ENCODE data around the gene FZD4. TPM values are rescaled to one million over a fixed set of nuclear protein-coding genes. Genes with fewer than 3 reads are reported as not detected.

Gene FZD4
- total and polyA plus RNA-seq, 2 experiments from 2014 or later: 7.7 to 18.9 TPM

DNA sequence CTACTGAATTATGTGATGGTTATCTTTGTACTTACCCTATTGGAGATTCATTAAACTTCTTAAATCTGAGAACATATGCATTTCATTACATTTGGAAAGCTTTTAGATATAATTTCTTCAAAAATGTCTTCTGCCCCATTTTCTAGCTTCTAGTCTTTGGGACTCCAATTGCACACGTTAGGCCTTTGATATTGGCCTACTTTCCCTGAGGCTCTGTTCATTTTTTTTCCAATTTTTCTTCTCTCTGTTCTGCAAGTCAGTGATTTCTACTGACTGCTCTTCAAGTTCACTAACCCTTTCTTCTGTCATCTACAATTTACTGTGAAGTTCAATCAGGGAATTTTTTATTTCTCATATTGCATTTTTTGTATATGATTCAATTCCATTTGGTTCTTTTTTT lies 43.0 kb downstream of the FZD4 start:
- Histone ChIP-seq H3K79me2 (no peaks in the 10 kb centered on the region), H3K4me3 (no peak overlapping the region), H3K36me3 (replicated peaks; ENCODE audit: insufficient read depth, low read depth) (no peaks in the 10 kb centered on the region), H3K27ac (no peak overlapping the region), H3K4me2 (no peak overlapping the region), H3K27me3 (no peaks in the 10 kb centered on the region), H3K9me3 (ENCODE audit: low read depth) (no peaks in the 10 kb centered on the region), H3K9me2 (replicated peaks; ENCODE audit: insufficient read depth) (no peaks in the 10 kb centered on the region), H3K4me1 (ENCODE audit: insufficient read depth) (peaks cover 5% of the 10 kb centered on the region), H2AFZ (no peak overlapping the region), H4K20me1 (ENCODE audit: insufficient read depth, poor library complexity, severe bottlenecking) (no peaks in the 10 kb centered on the region)
- TF ChIP-seq CTCF (IDR thresholded peaks at IDR 0.05; ENCODE audit: poor library complexity): no peak
- no peak for TF ChIP-seq EZH2phosphoT487 (IDR thresholded peaks at IDR 0.05; ENCODE audit: low read depth, severe bottlenecking, unreplicated experiment)
- no peak for TF ChIP-seq EZH2 (IDR thresholded peaks at IDR 0.05; ENCODE audit: borderline replicate concordance)
- no peak for DNase-seq (ENCODE audit: low spot score)
- WGBS (ENCODE audit: low lambda C conversion rate, missing lambda C conversion rate): 0% methylated on average over 1 of the region's 1 CpG

DNA sequence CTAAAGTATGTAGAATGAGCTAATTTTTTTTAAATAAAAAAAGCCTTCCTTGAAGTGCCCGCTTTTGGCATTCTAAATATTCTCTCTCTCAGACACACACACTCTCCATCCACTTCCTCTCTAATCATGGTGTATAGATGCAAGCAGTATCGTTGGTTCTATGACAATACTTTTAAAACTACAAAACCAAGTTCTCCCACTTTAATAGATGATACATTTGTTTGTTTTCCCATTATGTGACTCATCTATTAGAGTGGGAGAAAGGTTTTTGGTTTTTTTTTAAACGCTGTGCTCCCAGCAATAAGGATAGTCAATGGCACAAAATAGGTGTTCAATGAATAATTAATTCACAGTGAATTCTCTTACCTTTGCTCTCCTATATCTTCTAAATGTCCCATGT lies 44.6 kb downstream of the FZD4 start:
- H3K9me3 ChIP-seq (ENCODE audit: low read depth): no peaks in the 10 kb centered on the region
- H3K36me3 ChIP-seq (replicated peaks; ENCODE audit: insufficient read depth, low read depth): no peaks in the 10 kb centered on the region
- TF ChIP-seq EZH2phosphoT487 (IDR thresholded peaks at IDR 0.05; ENCODE audit: low read depth, severe bottlenecking, unreplicated experiment) (no peak), EZH2 (IDR thresholded peaks at IDR 0.05; ENCODE audit: borderline replicate concordance) (no peak), CTCF (IDR thresholded peaks at IDR 0.05; ENCODE audit: poor library complexity) (no peak)
- no peak for DNase-seq (ENCODE audit: low spot score)
- no peak overlapping the region for H2AFZ ChIP-seq
- H3K79me2 ChIP-seq: no peaks in the 10 kb centered on the region
- no peaks in the 10 kb centered on the region for H3K27me3 ChIP-seq
- no peak overlapping the region for H3K27ac ChIP-seq
- no peaks in the 10 kb centered on the region for H4K20me1 ChIP-seq (ENCODE audit: insufficient read depth, poor library complexity, severe bottlenecking)
- WGBS (ENCODE audit: low lambda C conversion rate, missing lambda C conversion rate): 86% methylated on average over 3 of the region's 3 CpGs
- H3K4me1 ChIP-seq (ENCODE audit: insufficient read depth): no peaks in the 10 kb centered on the region
- no peaks in the 10 kb centered on the region for H3K9me2 ChIP-seq (replicated peaks; ENCODE audit: insufficient read depth)
- no peak overlapping the region for H3K4me2 ChIP-seq
- no peak overlapping the region for H3K4me3 ChIP-seq

- Histone ChIP-seq H3K4me1 (ENCODE audit: insufficient read depth) (peaks cover 3% of the 10 kb centered on the region), H4K20me1 (ENCODE audit: insufficient read depth, poor library complexity, severe bottlenecking) (no peaks in the 10 kb centered on the region), H3K27ac (no peak overlapping the region), H3K9me3 (ENCODE audit: low read depth) (no peaks in the 10 kb centered on the region), H3K4me3 (no peak overlapping the region), H3K4me2 (no peak overlapping the region), H3K9me2 (replicated peaks; ENCODE audit: insufficient read depth) (no peaks in the 10 kb centered on the region), H3K27me3 (no peaks in the 10 kb centered on the region), H3K79me2 (no peaks in the 10 kb centered on the region), H2AFZ (no peak overlapping the region), H3K36me3 (replicated peaks; ENCODE audit: insufficient read depth, low read depth) (no peaks in the 10 kb centered on the region)
- no peak for DNase-seq (ENCODE audit: low spot score)
- TF ChIP-seq EZH2 (IDR thresholded peaks at IDR 0.05; ENCODE audit: borderline replicate concordance) (no peak), EZH2phosphoT487 (IDR thresholded peaks at IDR 0.05; ENCODE audit: low read depth, severe bottlenecking, unreplicated experiment) (no peak), CTCF (IDR thresholded peaks at IDR 0.05; ENCODE audit: poor library complexity) (no peak)
- 97% methylated on average over 20 of the region's 24 CpGs for WGBS (ENCODE audit: low lambda C conversion rate, missing lambda C conversion rate)
Measured at GRCh38 chr11:86906198-86906597, 49.0 kb downstream of the FZD4 start.

DNA sequence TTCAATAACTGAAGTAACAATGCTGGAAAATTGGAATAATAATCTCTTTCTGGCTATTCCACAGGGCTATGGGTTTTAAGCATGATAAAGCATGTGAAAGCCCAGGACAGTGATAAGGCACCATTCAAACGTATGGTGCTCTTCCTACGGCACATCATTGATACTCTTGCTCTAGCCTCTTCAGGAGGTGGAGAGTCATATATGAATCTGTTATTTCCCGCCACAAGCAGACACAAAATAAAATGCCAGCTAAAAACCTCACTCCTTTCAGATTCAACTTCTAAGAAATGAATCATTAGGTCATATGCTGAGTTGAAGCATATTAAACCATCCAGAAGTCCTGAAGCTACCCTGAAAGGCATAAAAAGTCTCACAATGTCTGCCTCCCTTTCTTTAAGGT lies 49.9 kb downstream of the FZD4 start:
- Histone ChIP-seq H3K36me3 (replicated peaks; ENCODE audit: insufficient read depth, low read depth) (no peaks in the 10 kb centered on the region), H3K9me2 (replicated peaks; ENCODE audit: insufficient read depth) (no peaks in the 10 kb centered on the region), H3K9me3 (ENCODE audit: low read depth) (no peaks in the 10 kb centered on the region), H3K27ac (no peak overlapping the region), H4K20me1 (ENCODE audit: insufficient read depth, poor library complexity, severe bottlenecking) (no peaks in the 10 kb centered on the region), H3K27me3 (no peaks in the 10 kb centered on the region), H3K4me3 (no peak overlapping the region), H2AFZ (no peak overlapping the region), H3K79me2 (no peaks in the 10 kb centered on the region), H3K4me2 (no peak overlapping the region), H3K4me1 (ENCODE audit: insufficient read depth) (peaks cover 3% of the 10 kb centered on the region)
- TF ChIP-seq EZH2 (IDR thresholded peaks at IDR 0.05; ENCODE audit: borderline replicate concordance): no peak
- TF ChIP-seq CTCF (IDR thresholded peaks at IDR 0.05; ENCODE audit: poor library complexity): no peak
- no peak for TF ChIP-seq EZH2phosphoT487 (IDR thresholded peaks at IDR 0.05; ENCODE audit: low read depth, severe bottlenecking, unreplicated experiment)
- WGBS (ENCODE audit: low lambda C conversion rate, missing lambda C conversion rate): 99% methylated on average over 3 of the region's 3 CpGs
- DNase-seq (ENCODE audit: low spot score): no peak
